Neuronal stem cell (in vitro differentiated cells): ENCODE measurements around the gene LOXL3.
A peak's percentile ranks its signal among the peaks of the same experiment; 100 is the strongest.

ENCODE experiments used
- DNase-seq: peaks from one replicate; pipeline ENCODE4 v3.0.0-alpha.2; 2013; ENCODE audit warnings: low spot score
- H2AFZ ChIP-seq: one replicate; pipeline ENCODE4 v1.6.1; 2013; ENCODE audit warnings: mild to moderate bottlenecking, low read length, inconsistent platforms
- H2AK5ac ChIP-seq: 2 replicates; pipeline ENCODE4 v1.6.1; 2013; ENCODE audit warnings: low read depth, mild to moderate bottlenecking, inconsistent platforms, low read length, moderate library complexity, mixed read lengths
- H2BK120ac ChIP-seq: 2 replicates; pipeline ENCODE4 v1.6.1; 2013; ENCODE audit warnings: low read depth, mild to moderate bottlenecking, inconsistent platforms, low read length, moderate library complexity, mixed read lengths
- H2BK12ac ChIP-seq: one replicate; pipeline ENCODE4 v1.6.1; 2013; ENCODE audit warnings: low read length, inconsistent platforms
- H2BK15ac ChIP-seq: 2 replicates; pipeline ENCODE4 v1.6.1; 2013; ENCODE audit warnings: mild to moderate bottlenecking, low read length, inconsistent platforms, mixed read lengths
- H2BK5ac ChIP-seq: one replicate; pipeline ENCODE4 v1.6.1; 2013; ENCODE audit warnings: inconsistent platforms, mild to moderate bottlenecking, low read length, moderate library complexity
- H3K14ac ChIP-seq: one replicate; pipeline ENCODE4 v1.6.1; 2013; ENCODE audit warnings: low read length, inconsistent platforms
- H3K18ac ChIP-seq: 2 replicates; pipeline ENCODE4 v1.6.1; 2013; ENCODE audit warnings: low read length, inconsistent platforms
- H3K23ac ChIP-seq: 2 replicates; pipeline ENCODE4 v1.6.1; 2013; ENCODE audit warnings: low read depth, mild to moderate bottlenecking, mixed read lengths, low read length, inconsistent platforms; ENCODE audit not compliant: poor library complexity
- H3K27ac ChIP-seq: replicated peaks from 3 replicates; pipeline ENCODE4 v1.5.1; 2013; ENCODE audit warnings: low read length, inconsistent platforms
- H3K27me3 ChIP-seq, 3 experiments: 2 replicates each; pipeline ENCODE4 v1.6.1; 2013; ENCODE audit warnings: low read length in 3 of 3, mild to moderate bottlenecking in 2 of 3, inconsistent platforms in 1 of 3, low read depth in 1 of 3, mixed read lengths in 1 of 3, moderate library complexity in 1 of 3; ENCODE audit not compliant: control insufficient read depth in 3 of 3, insufficient read depth in 3 of 3
- H3K36me3 ChIP-seq, 2 donors: replicated peaks in 1 of 2; 2 replicates each; pipeline ENCODE4 v1.6.1; 2013; ENCODE audit warnings: low read length in 2 of 2; ENCODE audit not compliant: control insufficient read depth in 2 of 2, insufficient read depth in 2 of 2
- H3K4ac ChIP-seq: 2 replicates; pipeline ENCODE4 v1.6.1; 2013; ENCODE audit warnings: inconsistent platforms, mild to moderate bottlenecking, low read length, moderate library complexity
- H3K4me1 ChIP-seq, 2 donors: 1 replicate in 1 of 2; 2 replicates in 1 of 2; pipeline ENCODE4 v1.6.1; 2013; ENCODE audit warnings: low read length in 2 of 2, low read depth in 1 of 2; ENCODE audit not compliant: control insufficient read depth in 2 of 2, insufficient read depth in 1 of 2
- H3K4me2 ChIP-seq: one replicate; pipeline ENCODE4 v1.6.1; 2013; ENCODE audit warnings: mild to moderate bottlenecking, low read length, inconsistent platforms; ENCODE audit not compliant: insufficient read depth, poor library complexity, severe bottlenecking
- H3K4me3 ChIP-seq, 2 donors: 2 replicates each; pipeline ENCODE4 v1.5.1; 2013; ENCODE audit warnings: low read length in 2 of 2, mild to moderate bottlenecking in 2 of 2, inconsistent platforms in 1 of 2, moderate library complexity in 1 of 2
- H3K79me1 ChIP-seq: one replicate; pipeline ENCODE4 v1.6.1; 2013; ENCODE audit warnings: low read depth, mild to moderate bottlenecking, inconsistent platforms, low read length, moderate library complexity
- H3K9ac ChIP-seq: one replicate; pipeline ENCODE4 v1.6.1; 2013; ENCODE audit warnings: mild to moderate bottlenecking, low read depth, low read length, inconsistent platforms; ENCODE audit not compliant: poor library complexity
- H3K9me3 ChIP-seq, 2 donors: replicated peaks in 1 of 2; 2 replicates each; pipeline versions ENCODE3 to v1.6.1; 2013; ENCODE audit warnings: low read length in 2 of 2, mild to moderate bottlenecking in 2 of 2, inconsistent platforms in 1 of 2, low read depth in 1 of 2, mixed read lengths in 1 of 2, moderate library complexity in 1 of 2; ENCODE audit not compliant: control insufficient read depth in 2 of 2, insufficient read depth in 1 of 2
- H4K8ac ChIP-seq: one replicate; pipeline ENCODE4 v1.6.1; 2013; ENCODE audit warnings: low read depth, mild to moderate bottlenecking, inconsistent platforms, low read length, moderate library complexity
- H4K91ac ChIP-seq: one replicate; pipeline ENCODE4 v1.6.1; 2013; ENCODE audit warnings: low read length, low read depth, mild to moderate bottlenecking, inconsistent platforms; ENCODE audit not compliant: poor library complexity
- WGBS, 2 donors: extraction: QIAGEN DNeasy Blood & Tissue Kit; methylation state at CpG; one replicate each; pipeline ENCODE4 v1.1.7; 2013; ENCODE audit warnings: missing lambda C conversion rate in 2 of 2, mixed read lengths in 1 of 2; ENCODE audit not compliant: insufficient read length in 2 of 2, insufficient replicate concordance in 1 of 2; ENCODE audit errors: extremely low coverage in 2 of 2; 5-methylcytosine and 5-hydroxymethylcytosine counted together

LOXL3 gene

DNA sequence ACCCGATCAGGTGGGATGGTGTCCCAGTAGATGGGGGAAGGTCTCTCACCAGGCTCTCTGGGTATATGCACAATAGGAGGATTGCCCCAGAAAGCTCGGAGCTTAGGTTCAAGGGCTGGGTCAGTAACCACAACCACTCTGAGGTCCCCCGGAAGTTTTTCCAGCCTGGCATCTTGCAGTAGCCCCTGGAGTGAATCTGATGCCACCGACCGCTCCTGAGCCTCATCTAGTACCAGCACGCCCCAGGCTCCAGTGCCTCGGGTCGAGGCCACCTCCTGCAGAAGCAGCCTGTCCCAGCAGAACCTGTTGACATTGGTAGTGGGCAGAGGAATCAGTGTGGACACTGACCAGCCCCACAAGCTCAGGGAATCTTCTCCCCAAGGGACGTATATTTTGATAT, 29.7 kb downstream of the LOXL3 start:
- Histone ChIP-seq H3K9ac (no peak overlapping the region), H2BK15ac (no peak overlapping the region), H3K18ac (no peak overlapping the region), H2BK12ac (no peak overlapping the region), H3K4me1 (peaks cover 6 to 8% of the 10 kb centered on the region in 2 donors), H4K8ac (no peak overlapping the region), H3K4ac (no peak overlapping the region), H3K27ac (no peak overlapping the region), H2BK120ac (no peak overlapping the region), H3K9me3 (peaks cover 0 to 2% of the 10 kb centered on the region in 2 donors), H4K91ac (no peak overlapping the region), H3K23ac (no peak overlapping the region), H3K79me1 (peaks cover 4% of the 10 kb centered on the region), H2BK5ac (no peak overlapping the region), H3K4me3 (no peak overlapping the region), H3K14ac (no peak overlapping the region), H3K36me3 (peaks cover 25 to 30% of the 10 kb centered on the region in 2 donors), H3K27me3 (peaks cover 0 to 43% (median 19%) of the 10 kb centered on the region in 3 experiments), H3K4me2 (no peak overlapping the region), H2AK5ac (no peak overlapping the region), H2AFZ (no peak overlapping the region)
- no CpG with 5 or more reads among the region's 9 CpGs for WGBS, 2 donors
- DNase-seq = no peak

DNA sequence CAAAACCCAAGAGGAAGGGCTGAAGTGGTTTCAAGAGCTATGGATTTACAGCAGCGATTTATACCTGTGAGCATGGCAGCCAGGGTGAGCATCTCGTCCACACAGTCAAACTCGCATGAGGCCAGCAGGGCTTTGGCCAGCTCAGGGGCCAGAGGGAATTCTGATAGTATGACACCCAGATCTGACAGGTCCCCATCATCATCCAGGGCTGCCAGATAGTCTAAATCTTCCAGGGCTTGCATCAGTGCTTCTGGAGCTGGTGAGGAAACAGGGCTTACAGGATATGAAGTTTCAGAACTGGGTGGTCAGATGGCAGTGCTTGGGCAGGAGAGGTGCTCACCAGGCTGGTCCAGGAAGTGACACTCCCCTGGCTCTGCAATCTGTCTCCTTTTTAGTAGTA, 31.2 kb downstream of the LOXL3 start:
- DNase-seq = no peak
- H3K27me3 ChIP-seq = peaks cover 0 to 58% (median 34%) of the 10 kb centered on the region in 3 experiments
- no CpG with 5 or more reads among the region's 3 CpGs for WGBS, 2 donors

DNA sequence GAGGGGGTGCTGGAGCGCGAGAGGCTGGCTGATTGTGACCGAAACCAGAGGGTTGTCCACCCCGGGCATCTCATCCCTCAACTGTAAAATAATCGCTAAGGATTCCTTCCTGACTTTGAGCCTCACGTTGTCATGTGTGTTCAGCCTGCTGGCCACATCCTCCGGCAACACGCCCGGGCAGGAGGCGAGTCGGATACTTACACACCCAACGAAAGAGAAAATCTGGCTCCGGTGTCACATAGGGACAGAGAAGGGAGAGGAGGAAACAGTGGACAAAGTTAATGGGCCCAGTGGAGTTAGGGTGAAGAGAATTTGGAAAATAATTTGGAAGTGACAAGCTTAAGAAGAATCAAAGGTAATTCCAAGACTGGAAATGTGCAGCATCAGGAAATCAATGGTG, 37.1 kb downstream of the LOXL3 start:
- Histone ChIP-seq H3K18ac (no peak overlapping the region), H2BK5ac (no peak overlapping the region), H3K79me1 (no peaks in the 10 kb centered on the region), H3K4ac (no peak overlapping the region), H3K27ac (no peak overlapping the region), H3K9ac (no peak overlapping the region), H2BK12ac (no peak overlapping the region), H3K14ac (no peak overlapping the region), H2AFZ (peak overlapping the region; percentile 88), H4K8ac (no peak overlapping the region), H3K4me1 (peaks cover 2 to 4% of the 10 kb centered on the region in 2 donors), H2AK5ac (no peak overlapping the region), H3K4me2 (no peak overlapping the region), H3K23ac (no peak overlapping the region), H3K36me3 (no peaks in the 10 kb centered on the region), H2BK120ac (no peak overlapping the region), H3K9me3 (peaks cover 5 to 10% of the 10 kb centered on the region in 2 donors), H3K4me3 (no peak overlapping the region), H2BK15ac (no peak overlapping the region), H4K91ac (no peak overlapping the region), H3K27me3 (peaks cover 44 to 98% (median 85%) of the 10 kb centered on the region in 3 experiments)
- no CpG with 5 or more reads among the region's 13 CpGs for WGBS, 2 donors
- DNase-seq = no peak

More for the DNA sequence above, 31.2 kb downstream of the LOXL3 start:
- Histone ChIP-seq H3K4me2 (no peak overlapping the region), H4K91ac (no peak overlapping the region), H2AFZ (no peak overlapping the region), H3K4me1 (no peaks in the 10 kb centered on the region), H3K27ac (no peak overlapping the region), H3K36me3 (peaks cover 17 to 21% of the 10 kb centered on the region in 2 donors), H2AK5ac (no peak overlapping the region), H3K23ac (no peak overlapping the region), H3K14ac (no peak overlapping the region), H4K8ac (no peak overlapping the region), H3K4ac (no peak overlapping the region), H2BK5ac (no peak overlapping the region), H2BK12ac (no peak overlapping the region), H3K9ac (no peak overlapping the region), H3K79me1 (no peaks in the 10 kb centered on the region), H3K9me3 (peaks cover 0 to 3% of the 10 kb centered on the region in 2 donors), H3K4me3 (no peak overlapping the region), H2BK120ac (no peak overlapping the region), H3K18ac (no peak overlapping the region), H2BK15ac (no peak overlapping the region)

DNA sequence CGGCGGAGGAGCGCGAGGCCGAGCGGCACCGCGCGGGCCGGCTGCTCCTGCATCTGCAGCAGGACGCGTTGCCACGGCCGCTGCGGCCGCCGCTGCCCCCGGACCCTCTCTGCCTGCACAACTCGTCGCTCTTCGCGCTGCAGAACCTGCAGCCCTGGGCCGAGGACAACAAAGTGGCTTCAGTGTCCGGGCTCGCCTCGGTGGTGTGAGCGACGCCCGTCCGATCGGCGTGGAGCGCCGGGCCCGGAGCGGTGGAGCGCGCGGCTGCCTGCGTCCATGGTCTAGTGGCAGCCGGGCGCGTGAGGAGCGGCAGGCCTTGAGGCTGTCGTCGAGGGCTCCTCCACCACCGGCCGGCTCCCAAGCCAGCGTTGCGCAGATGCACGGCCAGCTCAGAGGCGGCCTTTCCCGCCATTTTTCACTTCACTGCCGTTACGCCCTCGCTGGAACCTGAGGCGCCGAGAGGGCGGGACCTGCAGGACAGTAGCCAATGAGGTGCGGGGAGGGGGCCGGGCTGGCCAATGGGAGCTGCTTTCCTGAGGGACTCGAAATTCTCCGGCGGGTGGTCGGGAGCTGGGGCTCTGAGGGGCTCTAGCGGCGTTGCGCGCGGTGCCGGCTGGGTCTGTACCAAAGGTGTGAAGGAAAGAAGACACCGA, 37.6 kb downstream of the LOXL3 start:
- H3K4me2 ChIP-seq = peak overlapping the region; percentile 44
- H2BK120ac ChIP-seq = no peak overlapping the region
- no peak overlapping the region for H3K4ac ChIP-seq
- peak overlapping the region; percentile 75 for H4K8ac ChIP-seq
- H3K23ac ChIP-seq = peak overlapping the region; percentile 4
- H3K36me3 ChIP-seq = no peaks in the 10 kb centered on the region
- peaks cover 5 to 10% of the 10 kb centered on the region in 2 donors for H3K9me3 ChIP-seq
- H3K79me1 ChIP-seq = no peaks in the 10 kb centered on the region
- H3K4me3 ChIP-seq = peak overlapping the region; percentile 20 to 70
- peak overlapping the region; percentile 83 for H3K9ac ChIP-seq
- peaks cover 44 to 98% (median 91%) of the 10 kb centered on the region in 3 experiments for H3K27me3 ChIP-seq
- no peak overlapping the region for H2BK12ac ChIP-seq
- H3K14ac ChIP-seq = no peak overlapping the region
- no CpG with 5 or more reads among the region's 72 CpGs for WGBS, 2 donors
- DNase-seq = no peak
- no peak overlapping the region for H2BK5ac ChIP-seq
- peak overlapping the region; percentile 88 for H2AFZ ChIP-seq
- no peak overlapping the region for H2BK15ac ChIP-seq
- no peak overlapping the region for H2AK5ac ChIP-seq
- peak overlapping the region; percentile 69 for H3K18ac ChIP-seq
- H3K4me1 ChIP-seq = peaks cover 2 to 4% of the 10 kb centered on the region in 2 donors
- no peak overlapping the region for H4K91ac ChIP-seq
- H3K27ac ChIP-seq = no peak overlapping the region
